OCI-LY3 (cell line): ENCODE results near the gene SULF2.

Experiments used
- H2AFZ ChIP-seq: fragments of 200-600, 300-600 bp; shearing (Covaris generic); 2 replicates; pipeline ENCODE4 v1.6.0; 2014; ENCODE audit warnings: antibody characterized with exemption, low read depth, low read length
- H3K27ac ChIP-seq: fragments of 200-600, 300-600 bp; sonication (generic); 2 replicates; pipeline ENCODE4 v1.5.1; 2014; ENCODE audit warnings: mild to moderate bottlenecking, low read length, moderate library complexity, mixed read lengths
- H3K27me3 ChIP-seq: fragments of 200-600, 300-600 bp; sonication (generic); 2 replicates; pipeline ENCODE4 v1.6.1; 2014; ENCODE audit warnings: low read depth, low read length, mixed read lengths
- H3K36me3 ChIP-seq: fragments of 200-600, 300-600 bp; sonication (generic); replicated peaks from 2 replicates; pipeline ENCODE3; 2014; ENCODE audit warnings: low read depth, low read length, mixed read lengths
- H3K4me1 ChIP-seq: fragments of 300-600, 200-600 bp; sonication (generic); 2 replicates; pipeline ENCODE4 v1.6.1; 2014; ENCODE audit warnings: low read length, mixed read lengths
- H3K4me2 ChIP-seq: fragments of 200-600, 300-600 bp; sonication (generic); 2 replicates; pipeline ENCODE4 v1.6.1; 2014; ENCODE audit warnings: low read length, mixed read lengths
- H3K4me3 ChIP-seq: fragments of 300-600, 200-600 bp; sonication (generic); 2 replicates; pipeline ENCODE4 v1.5.1; 2014; ENCODE audit warnings: antibody characterized with exemption, mild to moderate bottlenecking, low read length, moderate library complexity
- H3K79me2 ChIP-seq: fragments of 300-600, 200-600 bp; shearing (Covaris generic); 2 replicates; pipeline ENCODE4 v1.6.1; 2014; ENCODE audit warnings: mild to moderate bottlenecking, low read length, mixed read lengths
- H3K9ac ChIP-seq: fragments of 300-600, 200-600 bp; shearing (Covaris generic); 2 replicates; pipeline ENCODE4 v1.6.0; 2014; ENCODE audit warnings: mild to moderate bottlenecking, low read length, moderate library complexity
- H3K9me3 ChIP-seq: fragments of 200-600, 300-600 bp; shearing (Covaris generic); 2 replicates; pipeline ENCODE4 v1.6.1; 2014; ENCODE audit warnings: low read length, mixed read lengths; ENCODE audit not compliant: insufficient read depth
- H4K20me1 ChIP-seq: fragments of 200-600, 300-600 bp; sonication (generic); 2 replicates; pipeline ENCODE4 v1.6.1; 2016; ENCODE audit warnings: low read length, mixed read lengths; ENCODE audit not compliant: insufficient read depth
- CTCF ChIP-seq: fragments of 200-600, 300-600 bp; sonication (generic); IDR thresholded peaks from 2 replicates; pipeline ENCODE4 v1.5.1; 2014; ENCODE audit warnings: antibody characterized with exemption, low read length, low read depth
- EZH2phosphoT487 ChIP-seq: fragments of 200-600 bp; shearing (Covaris generic); IDR thresholded peaks from 2 replicates; pipeline ENCODE4 v1.6.1; 2018; ENCODE audit warnings: antibody characterized with exemption, mixed run types, low read depth

The SULF2 gene

GRCh38 chr20:47652301-47652700 is 133.0 kb downstream of the SULF2 start:
- Histone ChIP-seq H3K4me1 (no peaks in the 10 kb centered on the region), H3K36me3 (peaks cover 76% of the 10 kb centered on the region), H3K27me3 (no peaks in the 10 kb centered on the region), H3K9me3 (no peaks in the 10 kb centered on the region), H4K20me1 (peaks cover 7% of the 10 kb centered on the region; the same call in 1 of the 2 replicates), H3K9ac (no peak overlapping the region), H2AFZ (no peak overlapping the region), H3K27ac (no peak overlapping the region), H3K79me2 (no peaks in the 10 kb centered on the region), H3K4me3 (no peak overlapping the region), H3K4me2 (no peak overlapping the region)
- TF ChIP-seq EZH2phosphoT487 (no peak), CTCF (no peak)

- peaks cover 78% of the 10 kb centered on the region for H3K36me3 ChIP-seq
- H3K27me3 ChIP-seq, result no peaks in the 10 kb centered on the region
- H3K9me3 ChIP-seq, result no peaks in the 10 kb centered on the region
- H3K4me3 ChIP-seq, result no peak overlapping the region
- H3K4me1 ChIP-seq, result no peaks in the 10 kb centered on the region
- peaks cover 3% of the 10 kb centered on the region; the same call in 1 of the 2 replicates for H3K79me2 ChIP-seq
- H3K4me2 ChIP-seq, result no peak overlapping the region
- no peak overlapping the region for H3K9ac ChIP-seq
- peaks cover 29% of the 10 kb centered on the region for H4K20me1 ChIP-seq
- TF ChIP-seq EZH2phosphoT487, result no peak
- no peak overlapping the region for H3K27ac ChIP-seq
- no peak overlapping the region for H2AFZ ChIP-seq
Observed at GRCh38 chr20:47648943-47649342, 136.3 kb downstream of the SULF2 start.

GRCh38 chr20:47647994-47648393 is 137.3 kb downstream of the SULF2 start:
- no peak overlapping the region for H3K27ac ChIP-seq
- H3K27me3 ChIP-seq, result no peaks in the 10 kb centered on the region
- peaks cover 78% of the 10 kb centered on the region for H3K36me3 ChIP-seq
- no peak for TF ChIP-seq EZH2phosphoT487
- no peak for TF ChIP-seq CTCF
- H3K9me3 ChIP-seq, result no peaks in the 10 kb centered on the region
- no peak overlapping the region for H3K9ac ChIP-seq
- no peaks in the 10 kb centered on the region for H3K4me1 ChIP-seq
- H3K79me2 ChIP-seq, result peaks cover 3% of the 10 kb centered on the region; the same call in 1 of the 2 replicates
- H3K4me2 ChIP-seq, result no peak overlapping the region
- no peak overlapping the region for H3K4me3 ChIP-seq
- no peak overlapping the region for H2AFZ ChIP-seq
- H4K20me1 ChIP-seq, result peaks cover 29% of the 10 kb centered on the region

- H3K27ac ChIP-seq, result no peak overlapping the region
- peaks cover 23% of the 10 kb centered on the region for H4K20me1 ChIP-seq
- H3K79me2 ChIP-seq, result peaks cover 3% of the 10 kb centered on the region; the same call in 1 of the 2 replicates
- no peak overlapping the region for H3K9ac ChIP-seq
- TF ChIP-seq CTCF (no peak), EZH2phosphoT487 (no peak)
- no peak overlapping the region for H3K4me3 ChIP-seq
- no peak overlapping the region for H3K4me2 ChIP-seq
- H2AFZ ChIP-seq, result no peak overlapping the region
- H3K27me3 ChIP-seq, result no peaks in the 10 kb centered on the region
- no peaks in the 10 kb centered on the region for H3K4me1 ChIP-seq
- H3K9me3 ChIP-seq, result no peaks in the 10 kb centered on the region
- peaks cover 73% of the 10 kb centered on the region for H3K36me3 ChIP-seq
Observed at GRCh38 chr20:47645632-47646031, 139.6 kb downstream of the SULF2 start.
